Left ventricle myocardium inferior (tissue), 1 donor: ENCODE data around the gene ASIC2. TPM values are rescaled to one million over a fixed set of nuclear protein-coding genes. Genes with fewer than 3 reads are reported as not detected.
A peak's percentile ranks its signal among the peaks of the same experiment; 100 is the strongest.

Experiments used
- DNase-seq: peaks from one replicate; pipeline ENCODE4 v3.0.0-alpha.2; 2020
- H3K27ac ChIP-seq: fragments of 200-600 bp; replicated peaks from 2 replicates; pipeline ENCODE4 v1.8.0; 2021
- H3K27me3 ChIP-seq: fragments of 200-600 bp; 2 replicates; pipeline ENCODE4 v1.8.0; 2021; ENCODE audit warnings: low read depth
- H3K36me3 ChIP-seq: fragments of 200-600 bp; 2 replicates; pipeline ENCODE4 v1.8.0; 2021
- H3K4me1 ChIP-seq: fragments of 200-600 bp; 2 replicates; pipeline ENCODE4 v1.8.0; 2021
- H3K4me3 ChIP-seq: fragments of 200-600 bp; 2 replicates; pipeline ENCODE4 v1.8.0; 2021; ENCODE audit warnings: mild to moderate bottlenecking, moderate library complexity
- H3K9me3 ChIP-seq: fragments of 200-600 bp; replicated peaks from 2 replicates; pipeline ENCODE4 v1.8.0; 2021
- intact Hi-C: fragments of 100-400 bp; cut with micrococcal nuclease; formaldehyde crosslinking; loops from one replicate; pipeline ENCODE4 v1.11.0; 2022
- total RNA-seq: library from RNA; stranded (reverse); fragmentation: NEBNext Ultra II Directional; extraction: Animal tissue kit (Norgen Biotek cat#: 25700); gene quantifications from one replicate; pipeline ENCODE4 v1.2.1, GENCODE V29; 2021
- TF ChIP-seq, protein P1 (sequence below): fragments of 200-600 bp; IDR thresholded peaks from 2 replicates; pipeline ENCODE4 v1.8.0; 2021; ENCODE audit warnings: antibody characterized with exemption, mild to moderate bottlenecking, borderline replicate concordance
- donor health status: DM: no; HTN: yes; CAD: no; lungs with severe emphysema.

The ASIC2 gene
- total RNA-seq, 1 donor from 2014 or later = not detected

DNA sequence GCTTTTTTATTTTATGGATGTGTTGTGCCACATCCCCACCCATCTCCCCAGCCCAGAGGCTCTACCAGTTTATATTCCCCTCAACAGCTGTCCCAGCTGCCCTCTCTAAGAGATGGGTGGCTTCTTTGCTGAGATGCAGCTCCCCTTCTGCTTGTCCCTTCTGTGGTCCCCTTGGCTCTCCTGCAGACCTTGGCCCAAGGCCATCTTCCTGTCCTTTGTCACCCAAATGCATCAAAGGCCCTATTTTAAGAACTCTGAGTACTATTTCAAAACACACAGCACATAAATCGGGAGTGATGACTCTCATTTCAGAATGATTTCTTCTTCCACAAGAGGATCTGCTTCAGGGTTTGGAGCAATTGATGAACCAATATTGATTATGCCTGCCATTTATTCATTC, 216.1 kb downstream of the ASIC2 start:
- Histone ChIP-seq H3K9me3 (no peaks in the 10 kb centered on the region), H3K27ac (no peak overlapping the region), H3K27me3 (peaks cover 84% of the 10 kb centered on the region), H3K36me3 (no peaks in the 10 kb centered on the region), H3K4me3 (no peak overlapping the region), H3K4me1 (peaks cover 7% of the 10 kb centered on the region)
- DNase-seq = no peak
- intact Hi-C loops = no loop called here
- TF ChIP-seq, protein P1, sequence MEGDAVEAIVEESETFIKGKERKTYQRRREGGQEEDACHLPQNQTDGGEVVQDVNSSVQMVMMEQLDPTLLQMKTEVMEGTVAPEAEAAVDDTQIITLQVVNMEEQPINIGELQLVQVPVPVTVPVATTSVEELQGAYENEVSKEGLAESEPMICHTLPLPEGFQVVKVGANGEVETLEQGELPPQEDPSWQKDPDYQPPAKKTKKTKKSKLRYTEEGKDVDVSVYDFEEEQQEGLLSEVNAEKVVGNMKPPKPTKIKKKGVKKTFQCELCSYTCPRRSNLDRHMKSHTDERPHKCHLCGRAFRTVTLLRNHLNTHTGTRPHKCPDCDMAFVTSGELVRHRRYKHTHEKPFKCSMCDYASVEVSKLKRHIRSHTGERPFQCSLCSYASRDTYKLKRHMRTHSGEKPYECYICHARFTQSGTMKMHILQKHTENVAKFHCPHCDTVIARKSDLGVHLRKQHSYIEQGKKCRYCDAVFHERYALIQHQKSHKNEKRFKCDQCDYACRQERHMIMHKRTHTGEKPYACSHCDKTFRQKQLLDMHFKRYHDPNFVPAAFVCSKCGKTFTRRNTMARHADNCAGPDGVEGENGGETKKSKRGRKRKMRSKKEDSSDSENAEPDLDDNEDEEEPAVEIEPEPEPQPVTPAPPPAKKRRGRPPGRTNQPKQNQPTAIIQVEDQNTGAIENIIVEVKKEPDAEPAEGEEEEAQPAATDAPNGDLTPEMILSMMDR = no peak

DNA sequence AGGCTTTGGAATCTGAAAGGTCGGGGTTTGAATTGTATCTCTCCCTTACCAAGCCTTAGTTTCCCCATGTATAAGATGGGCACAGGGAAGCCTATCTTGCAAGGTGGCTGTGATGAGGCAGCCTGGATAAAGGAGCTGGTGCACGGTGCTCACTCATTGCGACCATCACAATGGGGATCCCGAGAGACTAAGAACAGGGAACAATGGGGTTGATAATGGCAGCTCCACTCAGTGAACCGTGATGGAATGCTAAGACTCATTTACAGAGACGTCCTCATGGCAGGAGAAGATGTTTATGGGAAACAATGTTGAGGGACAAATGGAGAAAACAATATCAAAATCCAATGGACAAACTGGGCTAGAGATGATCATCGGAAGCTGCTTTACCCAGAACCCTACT, 219.7 kb downstream of the ASIC2 start:
- no peaks in the 10 kb centered on the region for H3K9me3 ChIP-seq
- H3K4me1 ChIP-seq = peaks cover 7% of the 10 kb centered on the region
- no peaks in the 10 kb centered on the region for H3K36me3 ChIP-seq
- H3K27ac ChIP-seq = no peak overlapping the region
- intact Hi-C loops = no loop called here
- DNase-seq = no peak
- H3K4me3 ChIP-seq = no peak overlapping the region
- H3K27me3 ChIP-seq = peaks cover 68% of the 10 kb centered on the region
- TF ChIP-seq, protein P1 = no peak

DNA sequence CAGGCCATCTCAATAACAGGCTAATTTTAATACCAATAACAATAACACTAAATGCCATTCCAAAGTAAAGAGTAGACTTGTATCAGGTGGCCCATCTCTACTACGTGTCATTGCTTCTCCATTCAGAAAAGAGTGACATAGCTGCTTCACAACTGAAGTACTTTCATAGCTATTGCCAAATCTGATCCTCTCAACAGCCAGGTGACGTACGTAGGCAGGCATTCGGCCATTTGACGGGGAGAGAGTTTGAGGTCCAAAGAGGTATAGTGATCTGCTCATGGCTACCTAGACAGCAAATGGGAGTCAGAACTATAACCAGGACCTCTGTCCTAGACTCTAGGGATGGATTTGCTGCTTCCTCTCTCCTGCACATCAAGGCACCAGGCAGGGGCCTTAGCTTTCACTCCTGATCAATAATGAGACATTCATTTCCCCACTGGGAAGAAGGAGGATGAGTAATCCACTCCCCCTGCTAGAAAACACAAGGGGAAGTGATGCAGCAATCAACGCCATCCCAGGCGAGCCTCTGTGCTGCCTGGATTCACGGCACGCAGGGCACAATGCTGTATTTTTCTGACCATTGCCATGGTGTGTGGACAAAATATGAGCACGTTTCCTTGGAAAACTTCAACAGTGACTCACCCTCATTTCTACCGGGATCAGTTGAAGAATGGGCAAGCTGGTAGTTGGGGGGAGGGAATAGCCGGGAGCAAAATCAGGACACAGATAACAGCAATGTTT, 220.5 kb downstream of the ASIC2 start:
- Histone ChIP-seq H3K9me3 (no peaks in the 10 kb centered on the region), H3K27ac (no peak overlapping the region), H3K4me3 (no peak overlapping the region), H3K36me3 (no peaks in the 10 kb centered on the region), H3K4me1 (peaks cover 6% of the 10 kb centered on the region), H3K27me3 (peaks cover 62% of the 10 kb centered on the region)
- no peak for DNase-seq
- intact Hi-C loops = no loop called here
- TF ChIP-seq, protein P1 = no peak

DNA sequence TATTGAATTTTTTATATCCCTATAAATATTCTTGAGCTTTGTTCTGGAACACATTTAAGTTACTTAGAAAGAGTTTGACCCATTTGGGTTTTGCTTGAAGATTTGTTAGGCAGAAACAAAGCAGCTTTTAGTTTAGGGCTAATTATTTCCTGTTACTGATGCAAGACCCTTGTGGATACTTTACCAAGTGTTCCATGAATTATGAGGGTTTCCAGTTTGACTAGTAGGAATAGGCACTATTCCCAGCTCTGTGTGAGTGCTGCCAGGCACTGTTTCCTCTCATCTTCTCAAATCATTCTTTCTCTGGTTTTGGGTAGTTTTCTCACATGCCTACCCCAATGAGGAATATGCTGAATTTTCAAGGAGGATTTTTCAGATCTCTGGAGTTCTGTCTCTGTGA, 221.4 kb downstream of the ASIC2 start:
- TF ChIP-seq, protein P1 = no peak
- Histone ChIP-seq H3K4me1 (no peaks in the 10 kb centered on the region), H3K4me3 (no peak overlapping the region), H3K27ac (no peak overlapping the region), H3K9me3 (no peaks in the 10 kb centered on the region), H3K27me3 (peaks cover 65% of the 10 kb centered on the region), H3K36me3 (no peaks in the 10 kb centered on the region)
- intact Hi-C loops = no loop called here
- no peak for DNase-seq

DNA sequence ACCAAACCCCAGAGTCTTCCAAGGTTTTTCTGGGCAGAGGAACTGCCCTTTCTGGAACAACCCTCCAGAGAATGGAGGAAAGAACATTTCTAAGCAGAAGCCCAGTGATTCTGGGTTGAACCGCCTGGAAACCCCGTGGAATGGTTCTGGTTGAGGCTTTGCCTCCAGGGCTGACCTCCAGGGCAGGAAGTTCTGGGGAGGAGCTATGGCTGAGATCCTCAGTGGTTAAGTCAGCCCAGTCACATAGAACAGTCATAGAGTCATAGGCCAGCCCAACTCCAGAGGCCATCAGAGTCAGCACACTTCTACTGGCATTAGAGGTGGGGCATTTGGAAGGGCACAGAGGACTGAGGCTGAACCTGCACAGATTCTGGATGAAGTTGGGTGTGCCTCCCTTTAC, 235.5 kb downstream of the ASIC2 start:
- intact Hi-C loops = no loop called here
- no peak for DNase-seq
- TF ChIP-seq, protein P1 = no peak
- H3K27me3 ChIP-seq = peaks cover 26% of the 10 kb centered on the region
- H3K4me3 ChIP-seq = no peak overlapping the region
- peaks cover 8% of the 10 kb centered on the region for H3K4me1 ChIP-seq
- peaks cover 5% of the 10 kb centered on the region for H3K9me3 ChIP-seq
- H3K27ac ChIP-seq = peak overlapping the region; percentile 15
- H3K36me3 ChIP-seq = no peaks in the 10 kb centered on the region
